H1 (cell line): ENCODE data around the gene SNX30.

Experiments used
- CTCF ChIP-seq, 3 experiments: IDR thresholded peaks; 1 replicate in 2 of 3; 2 replicates in 1 of 3; pipeline versions ENCODE4 v1.5.1 to v1.6.1; 2011; ENCODE audit warnings: low read length in 3 of 3, mild to moderate bottlenecking in 3 of 3, inconsistent platforms in 2 of 3, low read depth in 1 of 3, moderate library complexity in 1 of 3; ENCODE audit not compliant: insufficient read depth in 1 of 3; ENCODE audit errors: control extremely low read depth in 1 of 3
- HDAC6 ChIP-seq: IDR thresholded peaks from one replicate; pipeline ENCODE4 v1.7.1; 2012; ENCODE audit warnings: low read depth, mild to moderate bottlenecking, inconsistent platforms, low read length, moderate library complexity
- SRF ChIP-seq: IDR thresholded peaks from 2 replicates; pipeline ENCODE4 v1.6.1; 2011; ENCODE audit warnings: mild to moderate bottlenecking, low read depth, low read length, moderate library complexity

- TF ChIP-seq SRF (no peak), CTCF (IDR thresholded peaks at IDR 0.05; ENCODE audit: control extremely low read depth in 1 of 3, insufficient read depth in 1 of 3, low read depth in 1 of 3, low read length in 3 of 3) (no peak), HDAC6 (no peak)
These were observed 96.2 kb downstream of the SNX30 start for GRCh38 chr9:112846528-112847488.
